ENCODE results near the gene OR8J1.
"Not testable (repeated sequence)": the region's sequence is repeated elsewhere in the genome, so short reads cannot be mapped to it uniquely, and the experiment has no call there.

OR8J1 gene

DNA sequence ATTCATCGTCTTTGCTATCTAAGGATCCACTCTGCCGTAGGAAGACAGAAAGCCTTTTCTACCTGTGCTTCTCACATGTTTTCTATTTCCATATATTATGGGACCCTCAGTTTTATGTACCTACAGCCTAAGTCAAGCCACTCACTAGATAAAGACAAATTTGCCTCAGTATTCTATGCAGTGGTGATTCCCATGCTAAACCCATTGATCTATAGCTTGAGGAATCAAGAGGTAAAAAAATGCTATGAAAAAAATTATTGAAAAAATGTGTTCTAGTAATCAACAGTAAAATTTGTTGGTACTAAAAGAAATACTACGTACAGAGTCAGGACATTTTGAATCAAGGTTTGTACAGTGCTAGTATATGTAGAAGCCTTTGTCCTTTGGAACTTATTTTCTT is 40.3 kb downstream of the OR8J1 start:
- no peak overlapping the region for H3K9ac ChIP-seq (ENCODE audit: low read length)
- H2AFZ ChIP-seq (ENCODE audit: low read length): no peak overlapping the region
- no peaks in the 10 kb centered on the region for H3K27me3 ChIP-seq (ENCODE audit: insufficient read depth, low read length)
- H4K20me1 ChIP-seq (ENCODE audit: insufficient read depth, low read length): no peaks in the 10 kb centered on the region
- H3F3A ChIP-seq (ENCODE audit: insufficient read depth, low read length): no peaks in the 10 kb centered on the region
- no peaks in the 10 kb centered on the region for H3K79me2 ChIP-seq (ENCODE audit: insufficient read depth, low read length)
- no peaks in the 10 kb centered on the region for H3K36me3 ChIP-seq (ENCODE audit: insufficient read depth, low read length)
- H3K9me2 ChIP-seq (ENCODE audit: low read depth, low read length): no peaks in the 10 kb centered on the region
- no peak overlapping the region for H3K4me2 ChIP-seq (ENCODE audit: low read length)
- no peak overlapping the region for H3K4me3 ChIP-seq (ENCODE audit: low read depth, low read length, poor library complexity, severe bottlenecking)
- H3K9me3 ChIP-seq (ENCODE audit: low read length): no peaks in the 10 kb centered on the region
- no peak for TF ChIP-seq EZH2 (IDR thresholded peaks at IDR 0.05; ENCODE audit: borderline replicate concordance, low read length)
- TF ChIP-seq, protein P1, sequence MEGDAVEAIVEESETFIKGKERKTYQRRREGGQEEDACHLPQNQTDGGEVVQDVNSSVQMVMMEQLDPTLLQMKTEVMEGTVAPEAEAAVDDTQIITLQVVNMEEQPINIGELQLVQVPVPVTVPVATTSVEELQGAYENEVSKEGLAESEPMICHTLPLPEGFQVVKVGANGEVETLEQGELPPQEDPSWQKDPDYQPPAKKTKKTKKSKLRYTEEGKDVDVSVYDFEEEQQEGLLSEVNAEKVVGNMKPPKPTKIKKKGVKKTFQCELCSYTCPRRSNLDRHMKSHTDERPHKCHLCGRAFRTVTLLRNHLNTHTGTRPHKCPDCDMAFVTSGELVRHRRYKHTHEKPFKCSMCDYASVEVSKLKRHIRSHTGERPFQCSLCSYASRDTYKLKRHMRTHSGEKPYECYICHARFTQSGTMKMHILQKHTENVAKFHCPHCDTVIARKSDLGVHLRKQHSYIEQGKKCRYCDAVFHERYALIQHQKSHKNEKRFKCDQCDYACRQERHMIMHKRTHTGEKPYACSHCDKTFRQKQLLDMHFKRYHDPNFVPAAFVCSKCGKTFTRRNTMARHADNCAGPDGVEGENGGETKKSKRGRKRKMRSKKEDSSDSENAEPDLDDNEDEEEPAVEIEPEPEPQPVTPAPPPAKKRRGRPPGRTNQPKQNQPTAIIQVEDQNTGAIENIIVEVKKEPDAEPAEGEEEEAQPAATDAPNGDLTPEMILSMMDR (IDR thresholded peaks at IDR 0.05; ENCODE audit: low read length): no peak
- H3K4me1 ChIP-seq (ENCODE audit: insufficient read depth, low read length, severe bottlenecking): no peaks in the 10 kb centered on the region
- H3K27ac ChIP-seq (ENCODE audit: low read depth, low read length, poor library complexity, severe bottlenecking): no peak overlapping the region

DNA sequence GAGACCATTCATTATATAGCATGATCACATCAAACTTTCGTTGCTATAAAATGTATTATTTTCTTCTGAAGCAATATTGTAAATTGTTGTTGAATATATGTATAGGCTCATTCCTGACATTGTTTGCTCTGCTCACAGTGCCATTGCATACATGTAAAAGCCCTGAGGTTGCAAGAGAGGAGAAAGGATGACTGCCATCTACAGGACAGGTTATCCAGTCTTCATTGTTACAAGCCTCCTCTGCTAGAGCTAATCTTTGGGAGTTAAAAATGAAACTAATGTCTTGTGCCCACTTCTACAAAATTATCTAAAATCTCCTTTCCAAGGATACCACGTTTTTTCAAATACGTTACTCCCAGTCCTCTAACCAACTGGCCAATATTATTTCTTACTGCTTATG is 42.0 kb downstream of the OR8J1 start:
- Histone ChIP-seq H3K27me3 (ENCODE audit: insufficient read depth, low read length) (no peaks in the 10 kb centered on the region), H3K4me2 (ENCODE audit: low read length) (no peak overlapping the region), H3K9me2 (ENCODE audit: low read depth, low read length) (no peaks in the 10 kb centered on the region), H2AFZ (ENCODE audit: low read length) (no peak overlapping the region), H3K4me3 (ENCODE audit: low read depth, low read length, poor library complexity, severe bottlenecking) (no peak overlapping the region), H3K9me3 (ENCODE audit: low read length) (no peaks in the 10 kb centered on the region), H3K4me1 (ENCODE audit: insufficient read depth, low read length, severe bottlenecking) (no peaks in the 10 kb centered on the region), H3K9ac (ENCODE audit: low read length) (no peak overlapping the region), H3K36me3 (ENCODE audit: insufficient read depth, low read length) (no peaks in the 10 kb centered on the region), H3F3A (ENCODE audit: insufficient read depth, low read length) (no peaks in the 10 kb centered on the region), H4K20me1 (ENCODE audit: insufficient read depth, low read length) (no peaks in the 10 kb centered on the region), H3K27ac (ENCODE audit: low read depth, low read length, poor library complexity, severe bottlenecking) (no peak overlapping the region), H3K79me2 (ENCODE audit: insufficient read depth, low read length) (no peaks in the 10 kb centered on the region)
- TF ChIP-seq, protein P1 (IDR thresholded peaks at IDR 0.05; ENCODE audit: low read length): 0 out of 2 replicates have a peak, but pooled peaks have one; percentile 20
- TF ChIP-seq EZH2 (IDR thresholded peaks at IDR 0.05; ENCODE audit: borderline replicate concordance, low read length): no peak

DNA sequence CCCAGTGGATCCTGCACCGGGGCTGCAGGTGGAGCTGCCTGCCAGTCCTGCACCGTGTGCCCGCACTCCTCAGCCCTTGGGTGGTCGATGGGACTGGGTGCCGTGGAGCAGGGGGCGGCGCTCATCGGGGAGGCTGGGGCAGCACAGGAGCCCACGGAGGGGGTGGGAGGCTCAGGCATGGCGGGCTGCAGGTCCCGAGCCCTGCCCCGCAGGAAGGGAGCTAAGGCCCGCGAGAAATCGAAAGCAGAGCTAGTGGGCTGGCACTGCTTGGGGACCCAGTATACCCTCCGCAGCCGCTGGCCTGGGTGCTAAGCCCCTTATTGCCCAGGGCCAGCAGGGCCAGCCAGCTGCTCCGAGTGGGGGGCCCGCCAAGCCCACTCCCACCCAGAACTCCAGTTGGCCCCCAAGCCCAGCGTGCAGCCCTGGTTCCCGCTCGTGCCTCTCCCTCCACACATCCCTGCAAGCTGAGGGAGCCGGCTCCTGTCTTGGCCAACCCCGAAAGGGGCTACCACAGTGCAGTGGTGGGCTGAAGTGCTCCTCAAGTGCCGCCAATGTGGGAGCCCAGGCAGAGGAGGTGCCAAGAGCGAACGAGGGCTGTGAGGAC is 47.9 kb downstream of the OR8J1 start:
- not testable (repeated sequence) for H3K27ac ChIP-seq (ENCODE audit: low read depth, low read length, poor library complexity, severe bottlenecking); H3K4me3 ChIP-seq (ENCODE audit: low read depth, low read length, poor library complexity, severe bottlenecking); H3K27me3 ChIP-seq (ENCODE audit: insufficient read depth, low read length); H3K79me2 ChIP-seq (ENCODE audit: insufficient read depth, low read length); H3F3A ChIP-seq (ENCODE audit: insufficient read depth, low read length); H3K9ac ChIP-seq (ENCODE audit: low read length); H3K4me2 ChIP-seq (ENCODE audit: low read length); H3K9me2 ChIP-seq (ENCODE audit: low read depth, low read length); H4K20me1 ChIP-seq (ENCODE audit: insufficient read depth, low read length); H3K4me1 ChIP-seq (ENCODE audit: insufficient read depth, low read length, severe bottlenecking); H3K36me3 ChIP-seq (ENCODE audit: insufficient read depth, low read length); H3K9me3 ChIP-seq (ENCODE audit: low read length); H2AFZ ChIP-seq (ENCODE audit: low read length)

DNA sequence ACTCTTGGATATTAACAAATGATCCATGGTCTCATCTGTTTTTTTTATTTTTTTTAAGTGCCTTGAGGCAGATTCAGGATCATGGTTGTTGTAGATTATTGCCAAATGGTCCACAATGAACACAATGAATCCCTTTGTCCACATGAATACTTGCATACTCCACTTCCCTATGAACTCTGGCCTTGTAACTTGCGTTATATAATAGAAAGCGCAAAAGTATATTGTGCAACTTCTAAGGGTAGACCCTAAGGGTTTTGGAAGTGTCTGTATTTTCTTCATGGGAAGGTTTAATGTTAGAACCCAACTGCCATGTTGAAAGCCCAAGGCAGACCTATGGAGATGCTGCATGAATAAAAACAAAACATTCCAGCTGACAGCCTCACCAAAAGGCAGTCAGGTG is 50.3 kb downstream of the OR8J1 start:
- Histone ChIP-seq H3K4me2 (ENCODE audit: low read length) (no peak overlapping the region), H3K36me3 (ENCODE audit: insufficient read depth, low read length) (no peaks in the 10 kb centered on the region), H3K9me3 (ENCODE audit: low read length) (no peaks in the 10 kb centered on the region), H3K79me2 (ENCODE audit: insufficient read depth, low read length) (no peaks in the 10 kb centered on the region), H4K20me1 (ENCODE audit: insufficient read depth, low read length) (no peaks in the 10 kb centered on the region), H3F3A (ENCODE audit: insufficient read depth, low read length) (no peaks in the 10 kb centered on the region), H3K27me3 (ENCODE audit: insufficient read depth, low read length) (no peaks in the 10 kb centered on the region), H3K9ac (ENCODE audit: low read length) (no peak overlapping the region), H3K9me2 (ENCODE audit: low read depth, low read length) (no peaks in the 10 kb centered on the region), H3K27ac (ENCODE audit: low read depth, low read length, poor library complexity, severe bottlenecking) (no peak overlapping the region), H3K4me1 (ENCODE audit: insufficient read depth, low read length, severe bottlenecking) (no peaks in the 10 kb centered on the region), H3K4me3 (ENCODE audit: low read depth, low read length, poor library complexity, severe bottlenecking) (no peak overlapping the region), H2AFZ (ENCODE audit: low read length) (no peak overlapping the region)
- TF ChIP-seq, protein P1 (IDR thresholded peaks at IDR 0.05; ENCODE audit: low read length): no peak
- no peak for TF ChIP-seq EZH2 (IDR thresholded peaks at IDR 0.05; ENCODE audit: borderline replicate concordance, low read length)

Measured in OCI-LY1 (cell line).